H9 (cell line): Measurements from ENCODE around the gene RASSF5. TPM values are rescaled to one million over a fixed set of nuclear protein-coding genes. Genes with fewer than 3 reads are reported as not detected.

Source experiments
- DNase-seq: peaks from one replicate; pipeline ENCODE4 v3.0.0-alpha.2; 2017
- H2AFZ ChIP-seq: one replicate; pipeline ENCODE4 v1.6.1; 2013; ENCODE audit warnings: mild to moderate bottlenecking, low read length, control low read depth, moderate library complexity
- H2AK5ac ChIP-seq: 2 replicates; pipeline ENCODE4 v1.6.1; 2013; ENCODE audit warnings: low read length, control low read depth, mixed read lengths; ENCODE audit not compliant: insufficient read length
- H2BK120ac ChIP-seq: one replicate; pipeline ENCODE4 v1.6.1; 2013; ENCODE audit warnings: low read depth, mild to moderate bottlenecking, low read length, control low read depth, inconsistent platforms; ENCODE audit not compliant: poor library complexity, severe bottlenecking
- H2BK12ac ChIP-seq: 2 replicates; pipeline ENCODE4 v1.6.1; 2013; ENCODE audit warnings: low read length, control low read depth, mixed read lengths, low read depth; ENCODE audit not compliant: insufficient read length
- H2BK15ac ChIP-seq: 2 replicates; pipeline ENCODE4 v1.6.1; 2013; ENCODE audit warnings: low read depth, low read length, control low read depth
- H2BK20ac ChIP-seq: one replicate; pipeline ENCODE4 v1.6.1; 2013; ENCODE audit warnings: low read depth, mild to moderate bottlenecking, low read length, control low read depth, inconsistent platforms; ENCODE audit not compliant: poor library complexity, severe bottlenecking
- H2BK5ac ChIP-seq: 2 replicates; pipeline ENCODE4 v1.6.1; 2013; ENCODE audit warnings: low read length, control low read depth, mixed read lengths; ENCODE audit not compliant: insufficient read length
- H3K14ac ChIP-seq: 2 replicates; pipeline ENCODE4 v1.6.1; 2013; ENCODE audit warnings: low read length, control low read depth; ENCODE audit not compliant: insufficient read depth
- H3K18ac ChIP-seq: 2 replicates; pipeline ENCODE4 v1.6.1; 2013; ENCODE audit warnings: low read depth, mild to moderate bottlenecking, mixed read lengths, low read length, control low read depth; ENCODE audit not compliant: insufficient read length
- H3K23ac ChIP-seq: 2 replicates; pipeline ENCODE4 v1.6.1; 2013; ENCODE audit warnings: low read length, control low read depth, mixed read lengths, low read depth; ENCODE audit not compliant: insufficient read length
- H3K23me2 ChIP-seq: 2 replicates; pipeline ENCODE4 v1.6.1; 2013; ENCODE audit warnings: low read depth, mild to moderate bottlenecking, mixed read lengths, low read length, control low read depth; ENCODE audit not compliant: insufficient read length, poor library complexity, severe bottlenecking
- H3K27ac ChIP-seq: 2 replicates; pipeline ENCODE4 v1.5.1; 2013; ENCODE audit warnings: low read length, control low read depth, mixed read lengths, low read depth; ENCODE audit not compliant: insufficient read length
- H3K27me3 ChIP-seq: 2 replicates; pipeline ENCODE4 v1.6.1; 2013; ENCODE audit warnings: low read length, control low read depth, inconsistent platforms; ENCODE audit not compliant: insufficient read depth
- H3K4ac ChIP-seq: 2 replicates; pipeline ENCODE4 v1.6.1; 2013; ENCODE audit warnings: low read depth, mild to moderate bottlenecking, control low read depth, inconsistent platforms, low read length, moderate library complexity
- H3K4me1 ChIP-seq: 2 replicates; pipeline ENCODE4 v1.6.1; 2013; ENCODE audit warnings: low read length, control low read depth, inconsistent platforms; ENCODE audit not compliant: insufficient read depth
- H3K4me2 ChIP-seq: 2 replicates; pipeline ENCODE4 v1.6.1; 2013; ENCODE audit warnings: low read length, control low read depth, mixed read lengths; ENCODE audit not compliant: insufficient read length, insufficient read depth
- H3K56ac ChIP-seq: 2 replicates; pipeline ENCODE4 v1.6.1; 2013; ENCODE audit warnings: low read depth, mild to moderate bottlenecking, mixed read lengths, low read length, control low read depth; ENCODE audit not compliant: insufficient read length
- H3K79me1 ChIP-seq: 2 replicates; pipeline ENCODE4 v1.6.1; 2013; ENCODE audit warnings: low read depth, mild to moderate bottlenecking, moderate library complexity, low read length, control low read depth, inconsistent platforms; ENCODE audit not compliant: insufficient read depth, poor library complexity, severe bottlenecking
- H3K79me2 ChIP-seq: 2 replicates; pipeline ENCODE4 v1.6.1; 2013; ENCODE audit warnings: low read length, control low read depth, inconsistent platforms; ENCODE audit not compliant: insufficient read depth
- H3K9ac ChIP-seq: 2 replicates; pipeline ENCODE4 v1.6.1; 2013; ENCODE audit warnings: low read length, control low read depth, mixed read lengths; ENCODE audit not compliant: insufficient read length; ENCODE audit errors: extremely low read depth
- H3K9me3 ChIP-seq: one replicate; pipeline ENCODE4 v1.6.1; 2013; ENCODE audit warnings: low read depth, low read length, inconsistent platforms; ENCODE audit not compliant: control insufficient read depth
- H3T11ph ChIP-seq: one replicate; pipeline ENCODE4 v1.6.1; 2013; ENCODE audit warnings: mild to moderate bottlenecking, low read length, control low read depth, inconsistent platforms
- H4K20me1 ChIP-seq: one replicate; pipeline ENCODE4 v1.6.1; 2013; ENCODE audit not compliant: control insufficient read depth, insufficient read length, insufficient read depth
- H4K5ac ChIP-seq: 2 replicates; pipeline ENCODE4 v1.6.1; 2013; ENCODE audit warnings: low read depth, mild to moderate bottlenecking, mixed read lengths, low read length, control low read depth; ENCODE audit not compliant: insufficient read length
- H4K8ac ChIP-seq: replicated peaks from 2 replicates; pipeline ENCODE4 v1.6.1; 2013; ENCODE audit warnings: low read length, control low read depth, mixed read lengths, low read depth; ENCODE audit not compliant: insufficient read length
- H4K91ac ChIP-seq: 2 replicates; pipeline ENCODE4 v1.6.1; 2013; ENCODE audit warnings: low read depth, mild to moderate bottlenecking, moderate library complexity, mixed read lengths, low read length, control low read depth; ENCODE audit not compliant: insufficient read length
- H3K27ac Mint-ChIP-seq, 3 experiments: 2 replicates in 2 of 3; 3 replicates in 1 of 3; pipeline ENCODE4 v1.8.0; 2020 to 2021; ENCODE audit warnings: mixed read lengths in 3 of 3, mild to moderate bottlenecking in 1 of 3, moderate library complexity in 1 of 3
- H3K27me3 Mint-ChIP-seq: 2 replicates; pipeline ENCODE4 v1.8.0; 2021; ENCODE audit warnings: low read depth, mild to moderate bottlenecking, moderate library complexity, mixed read lengths
- H3K36me3 Mint-ChIP-seq, 3 experiments: 2 replicates in 2 of 3; 3 replicates in 1 of 3; pipeline ENCODE4 v1.8.0; 2020 to 2021; ENCODE audit warnings: low read depth in 3 of 3, mixed read lengths in 3 of 3; ENCODE audit not compliant: insufficient read depth in 1 of 3
- H3K4me1 Mint-ChIP-seq, 2 experiments: 2 replicates each; pipeline ENCODE4 v1.8.0; 2020; ENCODE audit warnings: mixed read lengths in 2 of 2
- H3K4me3 Mint-ChIP-seq, 2 experiments: 2 replicates in 1 of 2; 3 replicates in 1 of 2; pipeline ENCODE4 v1.8.0; 2020 to 2021; ENCODE audit warnings: mild to moderate bottlenecking in 2 of 2, mixed read lengths in 2 of 2, moderate library complexity in 1 of 2
- H3K9me3 Mint-ChIP-seq, 2 experiments: 2 replicates in 1 of 2; 3 replicates in 1 of 2; pipeline ENCODE4 v1.8.0; 2020; ENCODE audit warnings: mild to moderate bottlenecking in 2 of 2, mixed read lengths in 2 of 2, moderate library complexity in 1 of 2
- CTCF ChIP-seq: fragments of 200-600 bp; sonication (generic); conservative IDR thresholded peaks from 3 replicates; pipeline ENCODE4 v1.8.0; 2021; ENCODE audit warnings: antibody characterized with exemption, mild to moderate bottlenecking
- WGBS: extraction: QIAGEN DNeasy Blood & Tissue Kit; methylation state at CpG from one replicate; pipeline ENCODE4 v1.1.7; 2013; ENCODE audit warnings: missing lambda C conversion rate, low lambda C conversion rate, mixed read lengths; ENCODE audit not compliant: insufficient read length; ENCODE audit errors: extremely low coverage; 5-methylcytosine and 5-hydroxymethylcytosine counted together
- total RNA-seq: library from RNA; stranded (reverse); gene quantifications from 2 replicates; pipeline ENCODE4 v1.2.1, GENCODE V29; 2021

Gene RASSF5
- total RNA-seq, 1 experiment from 2014 or later = 0.50 TPM

- Mint-ChIP-seq H3K4me1 (peaks cover 27 to 30% of the 10 kb centered on the region in 2 experiments), H3K9me3 (no peaks in the 10 kb centered on the region), H3K36me3 (no peaks in the 10 kb centered on the region), H3K27ac (peak within 1 kb of the TSS in 1 of 3 experiments; percentile 53; a peak in 2 of 7 replicates), H3K4me3 (peak within 1 kb of the TSS; percentile 74 to 89), H3K27me3 (peaks cover 27% of the 10 kb centered on the region)
- TF ChIP-seq CTCF = no peak
- Histone ChIP-seq H2BK120ac (no peak within 1 kb of the TSS), H3K27ac (no peak within 1 kb of the TSS), H3K56ac (no peak within 1 kb of the TSS), H2BK20ac (no peak within 1 kb of the TSS), H3K14ac (0 out of 2 replicates have a peak within 1 kb of the TSS, but pooled peaks have one; percentile 30), H2BK5ac (no peak within 1 kb of the TSS), H4K8ac (no peak within 1 kb of the TSS), H3T11ph (no peak within 1 kb of the TSS), H3K4me1 (peaks cover 3% of the 10 kb centered on the region; the same call in 1 of the 2 replicates), H2AFZ (peak within 1 kb of the TSS; percentile 66), H3K18ac (no peak within 1 kb of the TSS), H3K9me3 (no peaks in the 10 kb centered on the region), H3K79me1 (no peaks in the 10 kb centered on the region), H4K5ac (no peak within 1 kb of the TSS), H3K4ac (no peak within 1 kb of the TSS), H3K79me2 (no peaks in the 10 kb centered on the region), H4K91ac (no peak within 1 kb of the TSS), H4K20me1 (no peaks in the 10 kb centered on the region), H2BK15ac (no peak within 1 kb of the TSS), H2AK5ac (no peak within 1 kb of the TSS), H3K4me2 (peak within 1 kb of the TSS; percentile 81), H3K23ac (no peak within 1 kb of the TSS), H3K27me3 (no peaks in the 10 kb centered on the region), H3K23me2 (peaks cover 14% of the 10 kb centered on the region), H2BK12ac (no peak within 1 kb of the TSS), H3K9ac (no peak within 1 kb of the TSS)
- DNase-seq = peak; percentile 95
- WGBS = no CpG with 5 or more reads among the region's 84 CpGs
Observed at GRCh38 chr1:206635080-206635977, 128.0 kb downstream of the RASSF5 start, which contains the start of gene DYRK3. DYRK3 (plus strand) TSS chr1:206635536; CDS start chr1:206635704, 168 bp downstream.
